HG03095 (cell line): Measurements from ENCODE around the gene LRRC8C.
"Not testable (repeated sequence)": the region's sequence is repeated elsewhere in the genome, so short reads cannot be mapped to it uniquely, and the experiment has no call there.

ENCODE experiments used
- ATAC-seq: cut with Tn5 transposase; IDR thresholded peaks from one replicate; pipeline ENCODE4 v1.9.1; 2021; ENCODE audit warnings: moderate library complexity; ENCODE audit not compliant: unreplicated experiment

The LRRC8C gene

GRCh38 chr1:89607586-89608318 lies 25.2 kb upstream of the LRRC8C start:
- no peak for ATAC-seq

- no peak for ATAC-seq
Observed at GRCh38 chr1:89608319-89608983, 24.5 kb upstream of the LRRC8C start.

GRCh38 chr1:89608984-89609725 lies 23.8 kb upstream of the LRRC8C start:
- no peak for ATAC-seq

- ATAC-seq: no peak
Observed at GRCh38 chr1:89609781-89610456, 23.0 kb upstream of the LRRC8C start.

GRCh38 chr1:89610457-89611011 lies 22.4 kb upstream of the LRRC8C start:
- ATAC-seq: no peak

- ATAC-seq: peak; percentile 97
Observed at GRCh38 chr1:89611721-89612120, 21.2 kb upstream of the LRRC8C start.

- ATAC-seq: no peak
Observed at GRCh38 chr1:89613928-89614327, 19.0 kb upstream of the LRRC8C start.

GRCh38 chr1:89615676-89616598 lies 17.0 kb upstream of the LRRC8C start:
- no peak for ATAC-seq

- no peak for ATAC-seq
Observed at GRCh38 chr1:89616844-89617627, 15.9 kb upstream of the LRRC8C start.

GRCh38 chr1:89620664-89621063 lies 12.3 kb upstream of the LRRC8C start:
- ATAC-seq: no peak

- no peak for ATAC-seq
Observed at GRCh38 chr1:89622895-89623294, 10.0 kb upstream of the LRRC8C start.

- no peak for ATAC-seq
Observed at GRCh38 chr1:89624314-89624713, 8.6 kb upstream of the LRRC8C start.

GRCh38 chr1:89624715-89625323 lies 8.1 kb upstream of the LRRC8C start:
- ATAC-seq: no peak

- ATAC-seq: no peak
Observed at GRCh38 chr1:89627596-89627962, 5.3 kb upstream of the LRRC8C start.

GRCh38 chr1:89629146-89629545 lies 3.8 kb upstream of the LRRC8C start:
- no peak for ATAC-seq

- not testable (repeated sequence) for ATAC-seq
Observed at GRCh38 chr1:89629600-89629999, 3.3 kb upstream of the LRRC8C start.

- no peak for ATAC-seq
Observed at GRCh38 chr1:89630048-89630447, 2.9 kb upstream of the LRRC8C start.

- no peak for ATAC-seq
Observed at GRCh38 chr1:89631816-89632656, 884 bp upstream of the LRRC8C start.
